ENCODE results near the gene GRPEL1. TPM values are rescaled to one million over a fixed set of nuclear protein-coding genes. Genes with fewer than 3 reads are reported as not detected.

Gene GRPEL1
- total and polyA plus RNA-seq, 2 experiments from 2014 or later, result 27.4 to 112 TPM

DNA sequence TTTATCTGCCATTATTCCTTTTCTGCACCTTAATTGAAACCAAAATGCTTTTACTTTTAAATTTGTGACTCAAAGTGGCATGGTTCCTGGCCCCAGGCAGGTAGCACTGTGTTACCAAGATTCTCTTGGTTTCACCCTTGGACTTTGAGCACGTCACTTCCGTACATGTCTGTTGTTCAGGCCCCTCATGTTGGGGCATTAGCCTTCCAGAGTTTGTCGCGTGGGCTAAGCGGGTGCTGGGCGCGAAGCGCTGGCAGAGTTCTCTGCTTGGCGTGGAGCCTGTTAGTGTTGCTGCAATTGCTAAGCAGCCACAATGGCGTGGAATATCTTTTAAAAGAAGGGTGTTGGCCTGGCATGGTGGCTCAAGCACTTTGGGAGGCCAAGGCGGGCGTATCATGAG, 38.7 kb downstream of the GRPEL1 start:
- H3K79me2 ChIP-seq (replicated peaks; ENCODE audit: insufficient read depth), result no peaks in the 10 kb centered on the region
- H3K4me3 ChIP-seq, result no peak overlapping the region
- TF ChIP-seq EZH2phosphoT487 (IDR thresholded peaks at IDR 0.05; ENCODE audit: unreplicated experiment), result no peak
- TF ChIP-seq POLR2AphosphoS5 (IDR thresholded peaks at IDR 0.05; ENCODE audit: low read depth), result no peak
- no peak for TF ChIP-seq ZNF331 (CRISPR knock-in tag; IDR thresholded peaks at IDR 0.05; ENCODE audit: low read depth)
- no peak for TF ChIP-seq NANOG (IDR thresholded peaks at IDR 0.05; ENCODE audit: borderline replicate concordance)
- TF ChIP-seq JUNB (IDR thresholded peaks at IDR 0.05; ENCODE audit: unreplicated experiment), result no peak
- TF ChIP-seq, protein P1, sequence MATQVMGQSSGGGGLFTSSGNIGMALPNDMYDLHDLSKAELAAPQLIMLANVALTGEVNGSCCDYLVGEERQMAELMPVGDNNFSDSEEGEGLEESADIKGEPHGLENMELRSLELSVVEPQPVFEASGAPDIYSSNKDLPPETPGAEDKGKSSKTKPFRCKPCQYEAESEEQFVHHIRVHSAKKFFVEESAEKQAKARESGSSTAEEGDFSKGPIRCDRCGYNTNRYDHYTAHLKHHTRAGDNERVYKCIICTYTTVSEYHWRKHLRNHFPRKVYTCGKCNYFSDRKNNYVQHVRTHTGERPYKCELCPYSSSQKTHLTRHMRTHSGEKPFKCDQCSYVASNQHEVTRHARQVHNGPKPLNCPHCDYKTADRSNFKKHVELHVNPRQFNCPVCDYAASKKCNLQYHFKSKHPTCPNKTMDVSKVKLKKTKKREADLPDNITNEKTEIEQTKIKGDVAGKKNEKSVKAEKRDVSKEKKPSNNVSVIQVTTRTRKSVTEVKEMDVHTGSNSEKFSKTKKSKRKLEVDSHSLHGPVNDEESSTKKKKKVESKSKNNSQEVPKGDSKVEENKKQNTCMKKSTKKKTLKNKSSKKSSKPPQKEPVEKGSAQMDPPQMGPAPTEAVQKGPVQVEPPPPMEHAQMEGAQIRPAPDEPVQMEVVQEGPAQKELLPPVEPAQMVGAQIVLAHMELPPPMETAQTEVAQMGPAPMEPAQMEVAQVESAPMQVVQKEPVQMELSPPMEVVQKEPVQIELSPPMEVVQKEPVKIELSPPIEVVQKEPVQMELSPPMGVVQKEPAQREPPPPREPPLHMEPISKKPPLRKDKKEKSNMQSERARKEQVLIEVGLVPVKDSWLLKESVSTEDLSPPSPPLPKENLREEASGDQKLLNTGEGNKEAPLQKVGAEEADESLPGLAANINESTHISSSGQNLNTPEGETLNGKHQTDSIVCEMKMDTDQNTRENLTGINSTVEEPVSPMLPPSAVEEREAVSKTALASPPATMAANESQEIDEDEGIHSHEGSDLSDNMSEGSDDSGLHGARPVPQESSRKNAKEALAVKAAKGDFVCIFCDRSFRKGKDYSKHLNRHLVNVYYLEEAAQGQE (IDR thresholded peaks at IDR 0.05; ENCODE audit: unreplicated experiment), result no peak
- TF ChIP-seq EZH2 (IDR thresholded peaks at IDR 0.05; ENCODE audit: low read depth, unreplicated experiment), result no peak
- TF ChIP-seq STAT1 (IDR thresholded peaks at IDR 0.05; ENCODE audit: unreplicated experiment), result no peak
- TF ChIP-seq, protein P2, sequence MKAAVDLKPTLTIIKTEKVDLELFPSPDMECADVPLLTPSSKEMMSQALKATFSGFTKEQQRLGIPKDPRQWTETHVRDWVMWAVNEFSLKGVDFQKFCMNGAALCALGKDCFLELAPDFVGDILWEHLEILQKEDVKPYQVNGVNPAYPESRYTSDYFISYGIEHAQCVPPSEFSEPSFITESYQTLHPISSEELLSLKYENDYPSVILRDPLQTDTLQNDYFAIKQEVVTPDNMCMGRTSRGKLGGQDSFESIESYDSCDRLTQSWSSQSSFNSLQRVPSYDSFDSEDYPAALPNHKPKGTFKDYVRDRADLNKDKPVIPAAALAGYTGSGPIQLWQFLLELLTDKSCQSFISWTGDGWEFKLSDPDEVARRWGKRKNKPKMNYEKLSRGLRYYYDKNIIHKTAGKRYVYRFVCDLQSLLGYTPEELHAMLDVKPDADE (IDR thresholded peaks at IDR 0.05), result no peak
- TF ChIP-seq ZNF114 (CRISPR knock-in tag; IDR thresholded peaks at IDR 0.05), result no peak
- TF ChIP-seq, protein P3, sequence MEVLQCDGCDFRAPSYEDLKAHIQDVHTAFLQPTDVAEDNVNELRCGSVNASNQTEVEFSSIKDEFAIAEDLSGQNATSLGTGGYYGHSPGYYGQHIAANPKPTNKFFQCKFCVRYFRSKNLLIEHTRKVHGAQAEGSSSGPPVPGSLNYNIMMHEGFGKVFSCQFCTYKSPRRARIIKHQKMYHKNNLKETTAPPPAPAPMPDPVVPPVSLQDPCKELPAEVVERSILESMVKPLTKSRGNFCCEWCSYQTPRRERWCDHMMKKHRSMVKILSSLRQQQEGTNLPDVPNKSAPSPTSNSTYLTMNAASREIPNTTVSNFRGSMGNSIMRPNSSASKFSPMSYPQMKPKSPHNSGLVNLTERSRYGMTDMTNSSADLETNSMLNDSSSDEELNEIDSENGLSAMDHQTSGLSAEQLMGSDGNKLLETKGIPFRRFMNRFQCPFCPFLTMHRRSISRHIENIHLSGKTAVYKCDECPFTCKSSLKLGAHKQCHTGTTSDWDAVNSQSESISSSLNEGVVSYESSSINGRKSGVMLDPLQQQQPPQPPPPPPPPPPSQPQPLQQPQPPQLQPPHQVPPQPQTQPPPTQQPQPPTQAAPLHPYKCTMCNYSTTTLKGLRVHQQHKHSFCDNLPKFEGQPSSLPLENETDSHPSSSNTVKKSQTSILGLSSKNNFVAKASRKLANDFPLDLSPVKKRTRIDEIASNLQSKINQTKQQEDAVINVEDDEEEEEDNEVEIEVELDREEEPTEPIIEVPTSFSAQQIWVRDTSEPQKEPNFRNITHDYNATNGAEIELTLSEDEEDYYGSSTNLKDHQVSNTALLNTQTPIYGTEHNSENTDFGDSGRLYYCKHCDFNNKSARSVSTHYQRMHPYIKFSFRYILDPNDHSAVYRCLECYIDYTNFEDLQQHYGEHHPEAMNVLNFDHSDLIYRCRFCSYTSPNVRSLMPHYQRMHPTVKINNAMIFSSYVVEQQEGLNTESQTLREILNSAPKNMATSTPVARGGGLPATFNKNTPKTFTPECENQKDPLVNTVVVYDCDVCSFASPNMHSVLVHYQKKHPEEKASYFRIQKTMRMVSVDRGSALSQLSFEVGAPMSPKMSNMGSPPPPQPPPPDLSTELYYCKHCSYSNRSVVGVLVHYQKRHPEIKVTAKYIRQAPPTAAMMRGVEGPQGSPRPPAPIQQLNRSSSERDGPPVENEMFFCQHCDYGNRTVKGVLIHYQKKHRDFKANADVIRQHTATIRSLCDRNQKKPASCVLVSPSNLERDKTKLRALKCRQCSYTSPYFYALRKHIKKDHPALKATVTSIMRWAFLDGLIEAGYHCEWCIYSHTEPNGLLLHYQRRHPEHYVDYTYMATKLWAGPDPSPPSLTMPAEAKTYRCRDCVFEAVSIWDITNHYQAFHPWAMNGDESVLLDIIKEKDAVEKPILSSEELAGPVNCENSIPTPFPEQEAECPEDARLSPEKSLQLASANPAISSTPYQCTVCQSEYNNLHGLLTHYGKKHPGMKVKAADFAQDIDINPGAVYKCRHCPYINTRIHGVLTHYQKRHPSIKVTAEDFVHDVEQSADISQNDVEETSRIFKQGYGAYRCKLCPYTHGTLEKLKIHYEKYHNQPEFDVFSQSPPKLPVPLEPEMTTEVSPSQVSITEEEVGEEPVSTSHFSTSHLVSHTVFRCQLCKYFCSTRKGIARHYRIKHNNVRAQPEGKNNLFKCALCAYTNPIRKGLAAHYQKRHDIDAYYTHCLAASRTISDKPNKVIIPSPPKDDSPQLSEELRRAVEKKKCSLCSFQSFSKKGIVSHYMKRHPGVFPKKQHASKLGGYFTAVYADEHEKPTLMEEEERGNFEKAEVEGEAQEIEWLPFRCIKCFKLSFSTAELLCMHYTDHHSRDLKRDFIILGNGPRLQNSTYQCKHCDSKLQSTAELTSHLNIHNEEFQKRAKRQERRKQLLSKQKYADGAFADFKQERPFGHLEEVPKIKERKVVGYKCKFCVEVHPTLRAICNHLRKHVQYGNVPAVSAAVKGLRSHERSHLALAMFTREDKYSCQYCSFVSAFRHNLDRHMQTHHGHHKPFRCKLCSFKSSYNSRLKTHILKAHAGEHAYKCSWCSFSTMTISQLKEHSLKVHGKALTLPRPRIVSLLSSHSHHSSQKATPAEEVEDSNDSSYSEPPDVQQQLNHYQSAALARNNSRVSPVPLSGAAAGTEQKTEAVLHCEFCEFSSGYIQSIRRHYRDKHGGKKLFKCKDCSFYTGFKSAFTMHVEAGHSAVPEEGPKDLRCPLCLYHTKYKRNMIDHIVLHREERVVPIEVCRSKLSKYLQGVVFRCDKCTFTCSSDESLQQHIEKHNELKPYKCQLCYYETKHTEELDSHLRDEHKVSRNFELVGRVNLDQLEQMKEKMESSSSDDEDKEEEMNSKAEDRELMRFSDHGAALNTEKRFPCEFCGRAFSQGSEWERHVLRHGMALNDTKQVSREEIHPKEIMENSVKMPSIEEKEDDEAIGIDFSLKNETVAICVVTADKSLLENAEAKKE (CRISPR knock-in tag; IDR thresholded peaks at IDR 0.05), result no peak
- TF ChIP-seq CREB1 (CRISPR knock-in tag; IDR thresholded peaks at IDR 0.05; ENCODE audit: low read depth), result no peak
- TF ChIP-seq, protein P4, sequence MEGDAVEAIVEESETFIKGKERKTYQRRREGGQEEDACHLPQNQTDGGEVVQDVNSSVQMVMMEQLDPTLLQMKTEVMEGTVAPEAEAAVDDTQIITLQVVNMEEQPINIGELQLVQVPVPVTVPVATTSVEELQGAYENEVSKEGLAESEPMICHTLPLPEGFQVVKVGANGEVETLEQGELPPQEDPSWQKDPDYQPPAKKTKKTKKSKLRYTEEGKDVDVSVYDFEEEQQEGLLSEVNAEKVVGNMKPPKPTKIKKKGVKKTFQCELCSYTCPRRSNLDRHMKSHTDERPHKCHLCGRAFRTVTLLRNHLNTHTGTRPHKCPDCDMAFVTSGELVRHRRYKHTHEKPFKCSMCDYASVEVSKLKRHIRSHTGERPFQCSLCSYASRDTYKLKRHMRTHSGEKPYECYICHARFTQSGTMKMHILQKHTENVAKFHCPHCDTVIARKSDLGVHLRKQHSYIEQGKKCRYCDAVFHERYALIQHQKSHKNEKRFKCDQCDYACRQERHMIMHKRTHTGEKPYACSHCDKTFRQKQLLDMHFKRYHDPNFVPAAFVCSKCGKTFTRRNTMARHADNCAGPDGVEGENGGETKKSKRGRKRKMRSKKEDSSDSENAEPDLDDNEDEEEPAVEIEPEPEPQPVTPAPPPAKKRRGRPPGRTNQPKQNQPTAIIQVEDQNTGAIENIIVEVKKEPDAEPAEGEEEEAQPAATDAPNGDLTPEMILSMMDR (conservative IDR thresholded peaks at IDR 0.05; ENCODE audit: low read depth in 2 of 2), result no peak
- no peaks in the 10 kb centered on the region; the same call in 1 of the 2 replicates for H3K4me1 ChIP-seq (ENCODE audit: insufficient read depth)
- H3K27me3 Mint-ChIP-seq (ENCODE audit: insufficient read depth, low read depth, poor library complexity), result peaks cover 10% of the 10 kb centered on the region
- no peak overlapping the region for H3K4me3 Mint-ChIP-seq
- no peaks in the 10 kb centered on the region for H3F3A ChIP-seq (replicated peaks; ENCODE audit: low read depth)
- H3K9me2 ChIP-seq (ENCODE audit: insufficient read depth), result no peaks in the 10 kb centered on the region
- no peak overlapping the region for H2AFZ ChIP-seq
- peaks cover 6% of the 10 kb centered on the region for H3K36me3 ChIP-seq (ENCODE audit: insufficient read depth)
- H4K20me1 ChIP-seq (replicated peaks; ENCODE audit: insufficient read depth), result peaks cover 9% of the 10 kb centered on the region
- H3K27ac Mint-ChIP-seq, result no peak overlapping the region
- no peak overlapping the region for H3K4me2 ChIP-seq
- ATAC-seq (no peak), DNase-seq (ENCODE audit: low spot score) (no peak)
- H3K9me3 Mint-ChIP-seq, result no peaks in the 10 kb centered on the region
- no peak overlapping the region for H3K27ac ChIP-seq (ENCODE audit: low read depth)
- peaks cover 59% of the 10 kb centered on the region for H3K36me3 Mint-ChIP-seq (ENCODE audit: low read depth)
- no peaks in the 10 kb centered on the region for H3K27me3 ChIP-seq (ENCODE audit: insufficient read depth)
- peaks cover 16% of the 10 kb centered on the region for H3K4me1 Mint-ChIP-seq
